Fibroblast of the aortic adventitia (primary cell): ENCODE data around the gene CCK. TPM values are rescaled to one million over a fixed set of nuclear protein-coding genes. Genes with fewer than 3 reads are reported as not detected.

ENCODE experiments used
- DNase-seq: peaks from one replicate; pipeline ENCODE4 v3.0.0-alpha.2; 2010; ENCODE audit warnings: low read depth
- H3K4me3 ChIP-seq: 2 replicates; pipeline ENCODE4 v1.5.1; 2011; ENCODE audit warnings: low read depth, mild to moderate bottlenecking, control low read depth, low read length, moderate library complexity
- CTCF ChIP-seq: IDR thresholded peaks from 2 replicates; pipeline ENCODE4 v1.5.1; 2011; ENCODE audit warnings: mild to moderate bottlenecking, low read length, control low read depth, inconsistent platforms; ENCODE audit not compliant: insufficient read depth
- small RNA-seq: library from RNA; depleted of rRNA; stranded (forward); fragments of <200 nt; gene quantifications from one replicate; pipeline ENCODE3, GENCODE V24; 2012
- total RNA-seq: library from RNA; depleted of rRNA; stranded (reverse); fragments of >200 nt; gene quantifications from 2 replicates; pipeline ENCODE4 v1.2.3, GENCODE V29; 2012; ENCODE audit warnings: low replicate concordance

Gene CCK
- total RNA-seq, 1 donor: 2.3 TPM

- H3K4me3 ChIP-seq: no peak overlapping the region
- TF ChIP-seq CTCF: no peak
- DNase-seq: no peak
Measured at GRCh38 chr3:42210726-42211125, 55.3 kb downstream of the CCK start.

- H3K4me3 ChIP-seq: no peak overlapping the region
- DNase-seq: no peak
- TF ChIP-seq CTCF: no peak
Measured at GRCh38 chr3:42209917-42210316, 56.1 kb downstream of the CCK start.

Small RNA genes lying within 50 kb of the gene (small RNA-seq; reads per million reads assigned to genes)
- not detected for gene RNU4-78P

Other genes starting within 250 kb of the CCK start
- 23.2 and 51.6 TPM in 2 replicates for gene TRAK1, start 174.8 kb downstream of the CCK start, total RNA-seq
- not detected in 2 replicates for gene LYZL4, start 144.4 kb upstream of the CCK start, total RNA-seq
- gene VIPR1, start 236.5 kb upstream of the CCK start, total RNA-seq: 5.6 TPM in 1 of 2 replicates, not detected in the other